Thyroid gland (tissue), 4 donors: ENCODE data around the gene EFNA5. TPM values are rescaled to one million over a fixed set of nuclear protein-coding genes. Genes with fewer than 3 reads are reported as not detected.

Source experiments
- DNase-seq, 2 donors: peaks; one replicate each; pipeline ENCODE4 v3.0.0-alpha.2; 2019
- H3K27ac ChIP-seq, 3 donors: fragments of 200-600 bp; sonication (generic); 1 replicate in 2 of 3; 2 replicates in 1 of 3; pipeline ENCODE4 v1.5.1; 2016 to 2019; ENCODE audit warnings: mild to moderate bottlenecking in 1 of 3, moderate library complexity in 1 of 3
- H3K27me3 ChIP-seq: fragments of 200-600 bp; sonication (generic); one replicate; pipeline ENCODE4 v1.5.1; 2019
- H3K36me3 ChIP-seq, 2 donors: fragments of 200-600 bp; sonication (generic); one replicate each; pipeline ENCODE4 v1.5.1; 2016 to 2019
- H3K4me1 ChIP-seq, 2 donors: fragments of 200-600 bp; sonication (generic); one replicate each; pipeline ENCODE4 v1.5.1; 2017 to 2019
- H3K4me3 ChIP-seq, 3 donors: fragments of 200-600 bp; sonication (generic); replicated peaks in 1 of 3; 1 replicate in 2 of 3; 2 replicates in 1 of 3; pipeline ENCODE4 v1.5.1; 2016; ENCODE audit warnings: mild to moderate bottlenecking in 1 of 3
- H3K9me3 ChIP-seq: fragments of 200-600 bp; sonication (generic); one replicate; pipeline ENCODE4 v1.5.1; 2017
- POLR2A ChIP-seq, 2 donors: fragments of 450-650 bp; IDR thresholded peaks; one replicate each; pipeline ENCODE4 v1.6.1; 2017; ENCODE audit warnings: antibody characterized with exemption in 2 of 2, mild to moderate bottlenecking in 2 of 2, moderate library complexity in 1 of 2
- WGBS, 2 donors: methylation state at CpG; one replicate each; pipeline ENCODE4 v1.1.5; 2017; 5-methylcytosine and 5-hydroxymethylcytosine counted together
- intact Hi-C: fragments of 100-400 bp; cut with DNase I; formaldehyde crosslinking; loops from one replicate; pipeline ENCODE4 v1.15.1; 2023
- total RNA-seq, 4 donors: library from RNA; depleted of rRNA; stranded (reverse); fragments of >200 nt; gene quantifications; one replicate each; pipeline ENCODE4 v1.2.3, GENCODE V29; 2016
- TF ChIP-seq, protein P1 (sequence below), 6 experiments: fragments of 200-600 bp in 3 of 6; fragments of 450-650 bp in 3 of 6; sonication (generic) in 3 of 6; IDR thresholded peaks; one replicate each; pipeline ENCODE4 v1.5.1; 2016 to 2019; ENCODE audit warnings: antibody characterized with exemption in 6 of 6, mild to moderate bottlenecking in 2 of 6, inconsistent platforms in 1 of 6, moderate library complexity in 1 of 6

Gene EFNA5
- total RNA-seq, 4 donors from 2014 or later = 5.7 to 17.2 (median 6.4) TPM

GRCh38 chr5:107665036-107665570 lies 5.6 kb downstream of the EFNA5 start:
- intact Hi-C loops = no loop called here
- H3K4me3 ChIP-seq = no peak overlapping the region
- no peaks in the 10 kb centered on the region for H3K27me3 ChIP-seq
- H3K27ac ChIP-seq = no peak overlapping the region
- 90 to 99% methylated on average over 2 of the region's 2 CpGs for WGBS, 2 donors
- H3K36me3 ChIP-seq = no peaks in the 10 kb centered on the region
- no peaks in the 10 kb centered on the region for H3K9me3 ChIP-seq
- peaks cover 7 to 8% of the 10 kb centered on the region in 2 donors for H3K4me1 ChIP-seq
- no peak for DNase-seq
- no peak for TF ChIP-seq POLR2A (IDR thresholded peaks at IDR 0.05)
- TF ChIP-seq, protein P1, sequence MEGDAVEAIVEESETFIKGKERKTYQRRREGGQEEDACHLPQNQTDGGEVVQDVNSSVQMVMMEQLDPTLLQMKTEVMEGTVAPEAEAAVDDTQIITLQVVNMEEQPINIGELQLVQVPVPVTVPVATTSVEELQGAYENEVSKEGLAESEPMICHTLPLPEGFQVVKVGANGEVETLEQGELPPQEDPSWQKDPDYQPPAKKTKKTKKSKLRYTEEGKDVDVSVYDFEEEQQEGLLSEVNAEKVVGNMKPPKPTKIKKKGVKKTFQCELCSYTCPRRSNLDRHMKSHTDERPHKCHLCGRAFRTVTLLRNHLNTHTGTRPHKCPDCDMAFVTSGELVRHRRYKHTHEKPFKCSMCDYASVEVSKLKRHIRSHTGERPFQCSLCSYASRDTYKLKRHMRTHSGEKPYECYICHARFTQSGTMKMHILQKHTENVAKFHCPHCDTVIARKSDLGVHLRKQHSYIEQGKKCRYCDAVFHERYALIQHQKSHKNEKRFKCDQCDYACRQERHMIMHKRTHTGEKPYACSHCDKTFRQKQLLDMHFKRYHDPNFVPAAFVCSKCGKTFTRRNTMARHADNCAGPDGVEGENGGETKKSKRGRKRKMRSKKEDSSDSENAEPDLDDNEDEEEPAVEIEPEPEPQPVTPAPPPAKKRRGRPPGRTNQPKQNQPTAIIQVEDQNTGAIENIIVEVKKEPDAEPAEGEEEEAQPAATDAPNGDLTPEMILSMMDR (IDR thresholded peaks at IDR 0.05) = no peak

DNA sequence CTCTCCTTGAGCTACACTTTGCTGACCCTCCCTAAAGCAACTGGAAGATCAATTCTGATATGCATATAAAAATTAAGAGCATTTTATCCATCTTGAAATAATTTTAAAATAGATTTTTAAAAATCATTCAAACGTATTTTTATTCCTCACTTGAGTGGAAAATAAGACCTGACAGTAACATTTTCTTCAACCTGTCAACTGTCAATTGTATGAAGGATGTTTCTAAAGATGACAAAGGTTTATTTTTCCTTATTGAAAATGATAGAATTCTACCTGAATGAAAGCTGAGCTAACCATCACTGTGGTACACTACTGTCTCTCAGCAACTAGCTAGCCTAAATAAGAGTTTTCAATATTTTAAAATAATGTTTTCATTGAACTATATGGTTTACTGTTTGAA lies 7.0 kb downstream of the EFNA5 start:
- no peaks in the 10 kb centered on the region for H3K27me3 ChIP-seq
- TF ChIP-seq, protein P1 (IDR thresholded peaks at IDR 0.05) = no peak
- no peak for TF ChIP-seq POLR2A (IDR thresholded peaks at IDR 0.05)
- no peaks in the 10 kb centered on the region for H3K9me3 ChIP-seq
- H3K36me3 ChIP-seq = no peaks in the 10 kb centered on the region
- H3K4me3 ChIP-seq = no peak overlapping the region
- intact Hi-C loops = no loop called here
- no peaks in the 10 kb centered on the region for H3K4me1 ChIP-seq
- DNase-seq = no peak
- WGBS, 2 donors = 79 to 81% methylated on average over 1 of the region's 1 CpG
- no peak overlapping the region for H3K27ac ChIP-seq

DNA sequence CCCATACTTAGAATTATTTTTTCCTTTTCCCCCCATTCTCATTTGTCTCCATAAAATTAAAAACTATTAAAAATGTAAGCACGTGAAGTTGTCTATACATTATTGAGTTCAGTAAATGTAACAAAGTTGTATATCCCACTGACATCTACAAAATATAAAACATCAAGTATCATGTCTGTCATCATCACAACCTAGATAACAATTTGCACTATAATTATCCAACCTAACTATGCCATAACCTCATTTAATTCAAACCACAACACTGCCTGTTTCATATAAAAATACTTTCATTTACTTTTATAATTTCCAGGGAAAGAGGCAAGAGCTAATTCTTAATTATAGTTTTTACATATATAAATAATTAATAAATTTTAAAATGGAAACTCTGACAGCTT lies 9.1 kb downstream of the EFNA5 start:
- intact Hi-C loops = no loop called here
- DNase-seq = no peak
- H3K9me3 ChIP-seq = no peaks in the 10 kb centered on the region
- H3K36me3 ChIP-seq = no peaks in the 10 kb centered on the region
- TF ChIP-seq, protein P1 (IDR thresholded peaks at IDR 0.05) = no peak
- no peak for TF ChIP-seq POLR2A (IDR thresholded peaks at IDR 0.05)
- WGBS, 2 donors = 90 to 97% methylated on average over 1 of the region's 1 CpG
- H3K4me1 ChIP-seq = no peaks in the 10 kb centered on the region
- no peaks in the 10 kb centered on the region for H3K27me3 ChIP-seq
- no peak overlapping the region for H3K27ac ChIP-seq
- no peak overlapping the region for H3K4me3 ChIP-seq

GRCh38 chr5:107661038-107661649 lies 9.6 kb downstream of the EFNA5 start:
- Histone ChIP-seq H3K4me1 (no peaks in the 10 kb centered on the region), H3K9me3 (no peaks in the 10 kb centered on the region), H3K27ac (no peak overlapping the region), H3K36me3 (no peaks in the 10 kb centered on the region), H3K4me3 (no peak overlapping the region), H3K27me3 (no peaks in the 10 kb centered on the region)
- no peak for TF ChIP-seq POLR2A (IDR thresholded peaks at IDR 0.05)
- TF ChIP-seq, protein P1 (IDR thresholded peaks at IDR 0.05) = no peak
- DNase-seq = no peak
- 88 to 94% methylated on average over 7 of the region's 7 CpGs for WGBS, 2 donors
- intact Hi-C loops = no loop called here

DNA sequence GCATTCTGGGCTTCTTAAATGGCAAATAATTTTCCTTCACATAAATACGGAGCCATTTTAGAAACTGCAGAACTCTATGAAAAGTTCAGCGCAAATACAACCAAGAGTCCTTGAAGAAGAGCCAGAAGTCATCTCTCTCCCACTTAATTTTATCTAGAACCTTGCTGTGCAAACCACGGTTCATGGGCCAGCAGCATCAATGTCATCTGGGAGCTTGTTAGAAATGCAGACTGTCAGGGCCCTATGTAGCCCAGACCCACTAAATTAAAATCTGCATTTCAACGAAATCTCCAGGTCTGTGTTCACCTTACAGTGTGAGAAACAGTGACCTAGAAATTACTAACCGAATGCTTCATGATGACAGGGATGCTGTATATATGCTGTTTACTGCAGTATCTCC lies 12.2 kb downstream of the EFNA5 start:
- no peaks in the 10 kb centered on the region for H3K27me3 ChIP-seq
- 88 to 93% methylated on average over 5 of the region's 5 CpGs for WGBS, 2 donors
- no peak for DNase-seq
- H3K36me3 ChIP-seq = no peaks in the 10 kb centered on the region
- no peak for TF ChIP-seq POLR2A (IDR thresholded peaks at IDR 0.05)
- TF ChIP-seq, protein P1 (IDR thresholded peaks at IDR 0.05) = no peak
- intact Hi-C loops = no loop called here
- H3K9me3 ChIP-seq = no peaks in the 10 kb centered on the region
- H3K4me1 ChIP-seq = no peaks in the 10 kb centered on the region
- H3K4me3 ChIP-seq = no peak overlapping the region
- H3K27ac ChIP-seq = no peak overlapping the region
